DMS114 treated with DMSO at 0.1 percent for 48 hours (cell line): ENCODE measurements around the gene LAD1.

ENCODE experiments used
- DNase-seq: peaks from one replicate; lab custom pipeline; 2025; ENCODE audit not compliant: unreplicated experiment; lab: John Stamatoyannopoulos, UW

Gene LAD1

DNA sequence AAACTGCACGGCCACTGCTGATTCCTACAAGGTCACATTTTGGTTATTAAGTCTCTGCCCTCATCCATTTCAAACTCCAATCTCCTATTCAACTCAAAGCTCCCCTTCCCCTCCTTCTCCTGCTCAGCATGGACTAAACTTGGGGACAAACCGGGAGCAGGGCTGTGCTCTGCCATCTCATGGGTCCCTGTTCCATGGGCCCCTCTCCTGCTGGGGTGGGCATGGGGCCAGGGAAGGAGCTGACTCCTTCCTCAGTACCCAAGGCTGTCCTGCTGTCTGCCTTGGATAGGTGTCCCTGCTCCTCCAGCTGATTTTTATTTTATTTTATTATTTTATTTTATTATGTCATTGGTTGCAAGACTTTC lies 48.8 kb downstream of the LAD1 start:
- DNase-seq, result no peak

DNA sequence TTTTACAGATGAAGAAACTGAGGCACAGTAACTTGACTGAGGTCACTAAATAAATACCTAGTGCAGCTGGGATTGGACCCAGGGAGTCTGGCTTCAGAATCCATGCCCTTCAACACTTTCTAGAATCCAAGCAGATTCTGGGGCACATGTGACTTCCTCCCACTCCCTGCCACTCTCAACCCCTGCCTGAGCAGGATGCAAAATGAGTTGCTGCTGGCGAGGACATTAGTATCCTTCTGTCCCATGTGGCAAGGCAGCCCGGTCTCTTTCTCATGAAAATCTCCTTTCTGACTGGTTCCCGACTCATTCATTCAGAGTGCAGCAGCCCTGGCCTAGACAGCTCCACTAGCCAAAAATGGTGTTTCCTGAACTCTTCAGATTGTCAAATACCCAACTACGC lies 50.0 kb downstream of the LAD1 start:
- DNase-seq, result no peak

- DNase-seq, result peak; percentile 11
Measured at GRCh38 chr1:201348211-201348566, 50.9 kb downstream of the LAD1 start.

- no peak for DNase-seq
Measured at GRCh38 chr1:201347498-201348210, 51.5 kb downstream of the LAD1 start.

DNA sequence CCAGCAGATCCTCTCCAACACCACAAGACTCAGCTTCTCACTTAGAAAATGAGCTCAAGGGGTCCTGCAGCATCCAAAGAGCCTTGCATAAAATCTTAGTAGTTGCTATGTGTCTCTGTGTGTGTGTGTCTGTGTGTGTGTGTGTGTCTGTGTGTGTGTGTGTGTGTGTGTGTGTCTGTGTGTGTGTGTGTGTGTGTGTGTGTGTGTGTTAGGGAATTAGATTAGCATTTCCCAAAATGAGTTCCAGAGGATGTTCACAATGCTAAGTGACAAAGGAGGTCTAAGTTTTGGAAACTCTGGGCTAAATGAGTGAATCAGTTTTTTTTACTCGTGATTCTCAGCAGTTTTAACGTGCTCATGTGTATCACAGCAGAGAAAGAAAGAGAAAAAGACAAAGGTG lies 52.1 kb downstream of the LAD1 start:
- DNase-seq, result no peak

- DNase-seq, result peak; percentile 29
Measured at GRCh38 chr1:201346337-201346939, 52.7 kb downstream of the LAD1 start.

- DNase-seq, result no peak
Measured at GRCh38 chr1:201345081-201345355, 54.1 kb downstream of the LAD1 start.

DNA sequence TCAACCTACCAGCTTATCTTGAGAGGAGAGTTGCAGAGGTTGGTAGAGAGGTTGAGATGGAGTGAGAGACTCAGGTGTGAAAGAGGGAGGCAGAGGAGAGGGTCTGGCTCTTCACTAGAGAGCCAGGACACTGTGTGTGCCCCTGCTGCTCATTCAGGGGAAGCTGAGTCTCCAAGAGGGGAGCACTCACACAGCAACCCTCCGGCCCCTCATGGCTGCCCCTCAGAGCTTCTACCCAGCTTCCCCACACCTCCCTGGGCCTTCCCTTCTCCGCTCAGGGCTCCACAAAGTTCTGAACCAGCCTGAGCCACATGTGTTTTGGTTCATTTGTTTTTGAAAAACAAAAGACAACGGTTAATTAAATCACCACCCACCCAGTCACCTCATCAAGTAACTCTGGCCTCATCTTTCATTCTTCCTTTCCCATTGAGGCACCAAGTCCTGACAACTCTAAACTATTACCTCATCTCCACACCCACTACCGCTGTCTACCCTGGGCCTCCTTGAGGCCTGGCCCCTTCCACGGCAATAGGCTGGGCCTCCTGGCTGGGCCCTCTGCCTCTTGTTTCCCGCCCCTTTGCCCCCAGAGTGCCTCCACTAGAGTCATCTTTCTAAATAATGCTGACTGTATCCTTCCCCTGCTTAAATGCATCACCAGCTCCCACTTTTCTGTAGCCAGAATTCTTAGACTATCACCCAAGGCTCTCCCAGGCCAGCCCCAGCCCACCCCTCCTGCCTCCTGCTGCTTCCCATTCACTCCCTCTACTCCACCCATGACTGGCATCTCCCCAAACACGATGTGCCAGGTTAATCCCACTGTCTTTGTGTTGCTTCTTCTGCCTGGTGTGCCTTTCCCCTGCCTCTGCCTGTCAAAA lies 54.7 kb downstream of the LAD1 start:
- DNase-seq, result no peak

DNA sequence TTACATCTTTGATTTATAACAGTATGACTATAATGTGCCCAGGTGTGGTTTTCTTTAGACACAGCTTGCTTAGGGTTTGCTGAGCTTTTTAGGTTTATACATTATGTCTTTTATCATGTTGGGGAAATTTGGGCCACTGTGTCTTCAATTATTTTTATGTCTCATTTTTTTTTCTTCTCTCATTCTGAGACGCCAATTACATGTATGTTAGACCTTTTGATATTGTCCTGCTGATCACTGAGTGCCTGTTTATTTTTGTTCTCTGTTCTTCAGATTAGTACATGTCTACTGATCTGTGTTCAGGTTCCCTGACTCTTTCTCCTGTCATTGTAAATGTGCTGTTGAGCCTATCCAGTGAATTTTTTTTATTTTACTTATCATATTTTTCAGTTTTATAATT lies 57.7 kb downstream of the LAD1 start:
- DNase-seq, result no peak

- no peak for DNase-seq
Measured at GRCh38 chr1:201336711-201337450, 62.2 kb downstream of the LAD1 start.

DNA sequence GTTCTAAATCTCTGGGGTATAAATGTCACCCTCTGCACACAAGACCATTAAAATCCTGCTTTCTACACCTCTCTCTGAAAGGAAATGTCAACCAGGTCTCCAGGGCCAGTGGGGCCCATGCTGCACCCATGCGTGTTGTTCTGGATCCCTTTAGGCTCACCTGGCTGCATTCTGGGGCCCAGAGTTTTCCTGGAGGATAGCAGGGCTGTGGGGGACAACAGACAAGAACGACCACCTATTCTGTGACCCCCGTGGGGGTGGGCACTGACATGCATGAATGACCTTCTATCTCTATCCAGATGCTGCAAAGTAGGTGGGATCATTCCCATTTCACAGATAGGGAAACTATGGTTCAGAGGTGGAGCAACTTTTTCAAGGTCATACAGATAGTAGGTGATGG lies 63.2 kb downstream of the LAD1 start:
- no peak for DNase-seq

GRCh38 chr1:201335174-201335870 lies 63.8 kb downstream of the LAD1 start:
- DNase-seq, result no peak

DNA sequence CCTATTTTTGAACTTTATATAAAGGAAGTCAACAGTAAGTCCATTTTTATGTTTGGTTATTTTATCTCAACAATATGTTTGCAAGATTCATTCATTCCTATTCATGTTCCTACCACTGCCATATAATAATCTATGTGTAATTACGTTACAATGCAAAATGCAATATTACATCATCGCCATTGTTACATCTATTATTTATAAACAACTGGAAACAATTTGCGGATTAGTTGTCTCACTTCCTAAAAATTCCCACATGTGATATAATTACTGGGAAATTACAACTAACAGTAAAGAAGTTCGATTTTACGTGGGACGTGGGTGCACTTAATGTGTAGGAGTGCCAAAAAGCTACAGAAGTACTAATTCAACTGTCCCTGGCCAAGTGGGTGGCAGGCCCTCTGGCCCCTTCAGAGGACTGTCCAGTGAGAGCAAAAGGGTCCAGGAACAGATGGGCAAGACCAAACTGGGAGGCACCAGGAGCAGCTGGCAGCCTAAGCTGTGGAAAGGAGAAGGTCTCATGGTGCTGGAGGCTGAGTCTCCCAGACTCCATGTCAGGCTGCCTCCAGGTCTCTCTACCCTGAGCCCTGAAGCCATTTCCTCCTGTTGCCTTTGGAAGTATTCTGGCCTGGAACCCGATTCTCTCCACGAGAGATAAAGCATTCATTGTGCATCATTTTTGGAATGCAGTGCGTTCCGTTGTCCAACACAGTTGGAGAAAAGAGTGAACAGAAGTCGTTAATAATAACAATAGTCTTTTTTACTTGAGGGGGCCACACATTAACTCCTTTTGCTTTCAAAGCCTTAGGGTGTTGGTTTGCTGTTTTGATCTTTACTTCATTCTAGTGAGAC lies 64.6 kb downstream of the LAD1 start:
- DNase-seq, result no peak

DNA sequence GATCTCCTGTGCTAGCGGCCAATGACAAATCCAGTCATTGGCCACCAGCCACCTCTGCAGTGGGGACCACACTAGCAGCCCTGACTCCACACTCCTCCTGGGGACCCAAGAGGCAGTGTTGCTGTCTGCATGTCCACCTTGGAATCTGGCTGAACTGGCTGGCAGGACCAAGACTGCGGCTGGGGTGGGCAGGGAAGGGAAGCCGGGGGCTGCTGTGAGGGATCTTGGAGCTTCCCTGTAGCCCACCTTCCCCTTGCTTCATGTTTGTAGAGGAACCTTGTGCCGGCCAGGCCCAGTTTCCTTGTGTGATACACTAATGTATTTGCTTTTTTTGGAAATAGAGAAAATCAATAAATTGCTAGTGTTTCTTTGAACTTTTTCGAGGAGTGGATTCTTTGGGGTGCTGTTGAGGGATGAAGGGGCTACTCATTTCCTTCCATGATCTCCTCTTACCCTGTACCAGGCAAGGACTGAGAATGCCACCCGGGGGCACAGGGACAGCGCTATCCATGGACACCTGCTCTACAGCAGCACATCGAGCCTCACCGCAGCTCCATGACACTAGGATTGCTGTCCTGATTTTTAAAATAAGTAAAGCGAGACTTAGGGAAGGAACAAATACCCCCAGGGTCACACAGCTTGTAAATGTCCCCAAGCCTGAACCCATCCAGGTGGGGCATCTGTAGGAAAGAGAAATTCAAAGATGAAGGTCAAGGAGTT lies 66.3 kb downstream of the LAD1 start:
- no peak for DNase-seq

GRCh38 chr1:201332021-201332420 lies 67.1 kb downstream of the LAD1 start:
- DNase-seq, result no peak

- DNase-seq, result no peak
Measured at GRCh38 chr1:201331166-201331565, 68.0 kb downstream of the LAD1 start.
